ENCODE data around the gene FMO2. TPM values are rescaled to one million over a fixed set of nuclear protein-coding genes. Genes with fewer than 3 reads are reported as not detected.

FMO2 gene
- total RNA-seq, 4 donors from 2014 or later: 36.0 to 179 (median 89.4) TPM

DNA sequence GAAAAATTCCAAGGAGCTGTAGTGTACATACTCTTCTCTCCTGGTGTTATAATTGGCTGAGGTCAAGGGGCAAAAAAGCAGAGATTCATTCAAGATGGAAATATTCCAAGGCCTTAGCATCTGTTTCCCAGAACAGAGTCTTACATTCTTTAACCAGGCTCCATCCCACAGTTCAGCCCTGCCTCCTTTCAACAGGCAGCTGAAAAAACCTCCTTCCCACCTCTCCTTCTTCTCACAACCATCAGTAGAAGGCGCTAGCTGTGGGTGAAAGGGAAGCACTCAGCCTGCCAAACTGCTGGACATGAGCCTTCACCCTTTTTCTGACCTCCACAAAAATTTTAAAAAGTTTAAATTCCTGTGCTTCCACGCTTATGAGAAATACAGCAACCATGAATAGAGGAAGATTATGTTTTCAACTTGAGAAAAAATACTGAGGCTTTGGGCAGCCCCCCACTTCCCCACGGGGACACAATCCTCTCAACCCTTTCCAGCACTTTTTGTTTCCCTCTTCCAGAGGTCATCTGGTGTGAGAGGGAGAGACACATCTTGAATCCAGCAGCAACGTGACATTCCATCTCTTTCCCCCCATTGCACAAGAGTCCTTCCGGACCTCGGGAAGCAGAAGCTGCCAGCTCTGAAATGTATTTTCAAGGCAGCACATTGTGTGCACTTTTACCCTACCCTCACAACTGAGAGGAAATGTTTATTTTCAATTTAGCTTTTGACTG, 43.2 kb upstream of the FMO2 start:
- peak; percentile 86 for ATAC-seq (ENCODE audit: low FRiP score)
- DNase-seq (ENCODE audit: low spot score): no peak
- TF ChIP-seq, protein P1, sequence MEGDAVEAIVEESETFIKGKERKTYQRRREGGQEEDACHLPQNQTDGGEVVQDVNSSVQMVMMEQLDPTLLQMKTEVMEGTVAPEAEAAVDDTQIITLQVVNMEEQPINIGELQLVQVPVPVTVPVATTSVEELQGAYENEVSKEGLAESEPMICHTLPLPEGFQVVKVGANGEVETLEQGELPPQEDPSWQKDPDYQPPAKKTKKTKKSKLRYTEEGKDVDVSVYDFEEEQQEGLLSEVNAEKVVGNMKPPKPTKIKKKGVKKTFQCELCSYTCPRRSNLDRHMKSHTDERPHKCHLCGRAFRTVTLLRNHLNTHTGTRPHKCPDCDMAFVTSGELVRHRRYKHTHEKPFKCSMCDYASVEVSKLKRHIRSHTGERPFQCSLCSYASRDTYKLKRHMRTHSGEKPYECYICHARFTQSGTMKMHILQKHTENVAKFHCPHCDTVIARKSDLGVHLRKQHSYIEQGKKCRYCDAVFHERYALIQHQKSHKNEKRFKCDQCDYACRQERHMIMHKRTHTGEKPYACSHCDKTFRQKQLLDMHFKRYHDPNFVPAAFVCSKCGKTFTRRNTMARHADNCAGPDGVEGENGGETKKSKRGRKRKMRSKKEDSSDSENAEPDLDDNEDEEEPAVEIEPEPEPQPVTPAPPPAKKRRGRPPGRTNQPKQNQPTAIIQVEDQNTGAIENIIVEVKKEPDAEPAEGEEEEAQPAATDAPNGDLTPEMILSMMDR (IDR thresholded peaks at IDR 0.05): no peak

DNA sequence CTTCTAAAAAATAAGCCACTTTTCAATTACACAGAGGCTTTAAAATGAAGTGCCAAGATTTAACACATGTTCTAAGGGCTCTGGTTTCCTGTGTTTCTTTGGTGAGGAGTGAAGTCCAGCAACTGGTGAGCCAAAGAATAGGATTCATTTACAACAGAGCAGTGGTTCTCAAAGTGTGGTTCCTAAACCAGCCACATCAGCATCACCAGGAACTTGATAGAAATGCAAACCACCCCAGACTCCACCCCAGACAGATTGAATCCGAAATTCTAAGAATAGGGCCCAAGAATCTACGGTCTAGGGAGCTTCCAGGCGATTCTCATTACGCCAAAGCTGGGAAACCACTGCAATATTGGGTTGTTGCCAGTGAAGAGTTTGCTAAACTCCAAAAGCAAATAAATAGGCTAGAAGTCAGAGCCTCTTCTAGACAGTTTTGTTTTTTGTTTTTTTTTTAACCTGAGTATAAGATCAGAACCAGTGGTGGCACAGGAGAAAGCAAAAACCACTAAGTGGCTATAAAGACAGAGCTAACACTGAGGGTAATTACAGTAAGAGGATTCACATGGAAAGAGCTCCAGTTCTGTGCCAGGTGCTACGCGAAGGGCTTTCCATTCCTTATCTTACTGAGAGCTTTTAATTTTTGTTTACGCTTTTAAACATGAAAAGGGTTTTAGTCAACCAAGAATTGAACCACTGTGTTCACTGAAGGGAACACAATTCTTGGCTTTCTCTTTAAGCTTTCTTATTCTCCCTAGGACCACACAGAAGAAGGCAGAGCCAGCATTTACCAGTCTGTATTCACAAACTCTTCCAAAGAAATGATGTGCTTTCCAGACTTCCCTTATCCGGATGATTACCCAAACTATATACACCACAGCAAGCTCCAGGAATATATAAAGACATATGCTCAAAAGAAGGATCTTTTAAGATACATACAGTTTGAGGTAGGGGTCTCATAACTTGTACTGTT, 42.4 kb upstream of the FMO2 start:
- DNase-seq (ENCODE audit: low spot score): no peak
- peak; percentile 34 for ATAC-seq (ENCODE audit: low FRiP score)
- TF ChIP-seq, protein P1 (IDR thresholded peaks at IDR 0.05): no peak

DNA sequence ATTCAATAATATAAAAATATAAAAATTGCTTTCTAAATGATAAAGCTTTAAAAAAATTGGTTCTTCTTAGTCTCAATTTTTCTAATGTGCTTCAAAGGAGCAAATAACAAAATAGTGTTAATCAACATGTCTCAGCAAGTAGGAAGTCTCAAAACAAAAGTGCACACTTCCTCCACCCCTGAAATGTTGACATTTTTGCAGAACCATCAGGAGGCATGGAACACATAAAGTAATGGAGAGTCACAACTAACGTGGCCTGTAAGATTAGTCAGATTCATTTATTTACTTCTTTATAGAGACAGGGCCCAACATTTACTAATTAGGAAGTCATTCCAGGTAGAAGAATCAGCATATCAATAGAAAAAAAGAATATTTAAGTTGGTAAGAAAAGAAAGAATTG, 34.9 kb upstream of the FMO2 start:
- TF ChIP-seq, protein P1 (IDR thresholded peaks at IDR 0.05): no peak
- no peak for ATAC-seq (ENCODE audit: low FRiP score)

DNA sequence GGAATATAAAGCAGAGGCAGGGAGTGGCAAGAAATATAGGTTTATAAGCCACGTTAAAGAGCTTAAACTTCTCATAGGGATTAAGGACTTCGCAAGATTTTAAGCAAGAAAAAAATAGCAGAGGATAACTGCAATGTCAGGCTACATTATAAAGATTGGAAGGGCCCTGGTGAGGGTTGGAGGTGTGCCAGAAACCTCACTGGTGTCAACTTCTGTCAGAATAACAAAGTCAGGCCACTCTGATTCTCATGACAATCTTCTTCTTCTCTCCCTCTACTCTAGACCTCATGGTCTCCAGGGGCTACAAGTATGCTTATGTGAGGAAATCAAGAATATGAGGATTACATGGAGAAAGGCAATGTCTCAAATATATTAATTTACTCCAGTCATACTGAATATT, 32.6 kb upstream of the FMO2 start:
- DNase-seq (ENCODE audit: low spot score) (no peak), ATAC-seq (ENCODE audit: low FRiP score) (no peak)
- TF ChIP-seq, protein P1 (IDR thresholded peaks at IDR 0.05): no peak

More for the DNA sequence above, 34.9 kb upstream of the FMO2 start:
- no peak for DNase-seq (ENCODE audit: low spot score)

DNA sequence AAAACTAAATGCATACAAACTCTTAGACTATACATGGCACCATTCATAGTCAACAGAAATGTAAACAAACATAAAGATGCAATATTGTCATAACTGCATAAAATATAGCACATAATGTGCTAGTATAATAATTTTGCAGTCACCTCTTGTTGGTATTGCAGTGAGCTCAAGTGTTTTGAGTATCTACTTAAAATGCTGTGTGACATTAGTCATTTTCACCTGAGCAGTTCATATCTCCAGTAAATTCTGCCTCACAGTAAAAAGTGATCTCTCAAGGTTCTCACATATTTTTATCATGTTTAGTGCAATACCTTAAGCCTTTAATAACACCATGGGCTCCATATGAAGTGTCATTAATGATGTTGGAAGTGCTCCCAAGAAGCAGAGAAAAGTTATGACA, 29.6 kb upstream of the FMO2 start:
- TF ChIP-seq, protein P1 (IDR thresholded peaks at IDR 0.05): no peak
- ATAC-seq (ENCODE audit: low FRiP score) (no peak), DNase-seq (ENCODE audit: low spot score) (no peak)

DNA sequence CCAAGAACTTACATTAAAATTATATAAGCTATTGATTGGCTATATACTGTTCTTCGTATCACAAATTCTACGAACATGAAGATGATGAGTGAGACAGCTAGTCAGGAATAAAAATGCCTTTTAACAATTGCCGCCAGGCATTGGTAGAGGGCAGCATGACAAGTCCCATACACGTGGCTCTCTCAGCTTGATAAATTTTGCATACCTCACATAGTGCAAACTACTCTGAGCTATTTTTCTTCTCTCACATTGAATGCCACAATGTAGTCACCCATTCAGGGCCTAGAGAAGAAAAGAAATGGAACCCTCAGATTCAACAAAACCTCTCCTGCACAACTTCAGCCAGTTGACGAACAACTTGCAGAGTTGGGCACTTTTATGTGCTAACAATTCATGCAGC, 27.0 kb upstream of the FMO2 start:
- TF ChIP-seq, protein P1 (IDR thresholded peaks at IDR 0.05): no peak
- no peak for DNase-seq (ENCODE audit: low spot score)
- ATAC-seq (ENCODE audit: low FRiP score): no peak

Measured in omental fat pad (tissue), 4 donors.